HG02623 (cell line): ENCODE results near the gene METRNL.

Source experiments
- ATAC-seq: cut with Tn5 transposase; IDR thresholded peaks from one replicate; pipeline ENCODE4 v1.9.1; 2021; ENCODE audit warnings: moderate library complexity; ENCODE audit not compliant: unreplicated experiment

METRNL gene

DNA sequence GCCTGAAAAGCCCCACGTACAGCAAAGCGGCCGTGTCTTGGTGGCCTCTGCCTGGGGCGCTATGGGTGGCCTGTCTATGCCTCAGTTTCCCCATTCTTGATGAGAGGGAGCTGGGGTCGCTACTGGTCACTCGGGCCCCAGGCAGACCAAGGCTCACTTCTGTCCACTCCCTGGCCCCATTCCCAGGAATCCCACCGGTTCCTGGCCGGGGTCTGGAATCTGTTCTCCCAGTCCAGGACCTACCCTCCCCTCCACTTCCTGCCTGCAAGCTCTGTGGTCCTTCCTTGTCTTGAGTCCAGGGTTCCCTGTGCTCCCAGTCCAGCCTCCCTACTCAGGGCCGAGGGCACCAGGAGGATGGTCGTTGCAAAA is 24.5 kb downstream of the METRNL start:
- ATAC-seq = no peak

DNA sequence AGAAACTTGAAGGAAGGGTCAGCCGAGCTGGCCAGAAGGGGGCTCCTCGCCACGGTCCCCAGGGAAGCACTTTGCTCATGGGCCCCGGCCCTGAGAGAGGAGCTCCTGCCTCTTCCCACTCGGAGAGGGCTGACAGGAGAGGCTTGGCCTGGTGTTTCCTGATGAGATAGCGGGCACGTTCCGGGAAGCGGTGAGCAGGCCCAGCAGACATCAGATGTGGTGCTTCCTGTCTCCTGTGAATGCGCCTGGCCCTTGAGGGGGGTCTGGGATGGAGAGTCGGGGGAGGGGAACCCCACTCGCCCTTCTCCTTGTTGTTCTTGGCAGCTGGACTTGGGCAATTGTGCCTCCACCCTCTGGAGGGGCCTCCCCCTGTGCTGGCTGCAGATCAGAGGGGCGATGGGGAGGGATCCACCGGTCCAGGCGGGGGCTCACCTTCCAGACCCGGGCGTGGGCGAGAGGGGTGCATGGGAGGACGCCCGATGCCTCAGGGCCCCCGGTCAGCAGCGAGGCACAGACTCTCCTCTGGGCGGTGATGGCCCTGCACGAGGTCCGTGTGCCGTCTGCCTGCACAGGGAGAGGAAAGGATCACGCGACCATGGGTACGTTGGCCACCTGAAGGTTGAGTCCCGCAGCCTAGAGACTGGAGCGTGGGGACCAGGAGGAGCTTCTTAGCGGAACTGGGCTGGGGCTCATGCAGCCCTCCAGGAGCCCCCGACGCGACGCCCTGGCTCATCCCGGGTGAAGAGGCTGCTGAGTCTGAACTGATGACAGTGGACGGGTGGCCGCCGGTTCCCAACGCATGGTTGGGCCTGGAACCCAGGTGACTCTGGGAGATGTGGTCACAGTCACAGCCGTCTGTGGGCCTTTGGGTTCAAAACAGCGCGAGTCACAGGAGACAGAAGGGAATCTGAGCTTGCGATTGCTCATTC is 25.4 kb downstream of the METRNL start:
- ATAC-seq = no peak

DNA sequence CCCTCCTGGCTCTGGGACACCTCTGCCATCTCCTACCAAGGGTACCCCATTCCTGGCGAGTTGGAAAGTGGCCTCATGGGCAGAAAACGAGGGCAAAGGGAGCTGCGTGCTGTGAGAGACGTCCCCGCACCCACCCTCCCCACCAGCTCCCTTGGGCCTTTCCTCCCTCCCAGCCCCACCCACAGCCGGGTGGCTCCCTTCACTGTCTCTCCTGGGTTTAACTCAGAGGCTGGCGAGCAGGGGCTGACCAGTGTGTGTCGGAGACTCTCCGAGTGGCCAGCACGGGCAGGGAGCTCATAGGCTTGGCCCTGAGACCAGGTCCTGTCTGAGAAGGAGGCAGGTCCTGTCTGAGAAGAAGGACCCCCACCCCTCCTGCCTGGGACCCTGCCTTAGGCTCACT is 26.1 kb downstream of the METRNL start:
- ATAC-seq = no peak

DNA sequence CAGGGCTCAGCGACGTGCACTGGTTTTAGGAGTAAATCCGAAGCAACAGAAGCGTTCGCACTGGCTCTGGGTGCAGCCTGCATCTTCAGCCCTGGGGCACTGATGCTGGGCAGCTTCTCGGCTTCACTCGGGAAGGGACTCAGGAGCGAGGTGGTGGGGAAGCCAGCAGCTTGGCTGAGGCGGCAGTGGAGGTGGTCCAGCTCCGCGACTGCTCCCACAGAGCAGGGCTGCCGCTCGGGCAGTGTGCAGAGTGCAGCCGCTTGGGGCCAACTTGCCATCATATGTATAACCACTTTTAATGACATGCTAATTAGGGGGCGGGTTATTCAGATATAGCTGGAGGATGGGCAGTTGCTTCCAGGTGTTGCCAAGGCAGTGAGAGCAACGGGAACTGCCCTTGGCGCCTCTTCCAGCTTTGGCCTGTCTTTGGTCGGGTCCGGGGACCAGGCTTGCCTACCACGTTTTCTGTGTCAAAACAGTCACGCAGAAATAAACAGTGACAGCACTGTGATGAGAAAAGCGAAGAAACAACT is 26.7 kb downstream of the METRNL start:
- ATAC-seq = no peak

DNA sequence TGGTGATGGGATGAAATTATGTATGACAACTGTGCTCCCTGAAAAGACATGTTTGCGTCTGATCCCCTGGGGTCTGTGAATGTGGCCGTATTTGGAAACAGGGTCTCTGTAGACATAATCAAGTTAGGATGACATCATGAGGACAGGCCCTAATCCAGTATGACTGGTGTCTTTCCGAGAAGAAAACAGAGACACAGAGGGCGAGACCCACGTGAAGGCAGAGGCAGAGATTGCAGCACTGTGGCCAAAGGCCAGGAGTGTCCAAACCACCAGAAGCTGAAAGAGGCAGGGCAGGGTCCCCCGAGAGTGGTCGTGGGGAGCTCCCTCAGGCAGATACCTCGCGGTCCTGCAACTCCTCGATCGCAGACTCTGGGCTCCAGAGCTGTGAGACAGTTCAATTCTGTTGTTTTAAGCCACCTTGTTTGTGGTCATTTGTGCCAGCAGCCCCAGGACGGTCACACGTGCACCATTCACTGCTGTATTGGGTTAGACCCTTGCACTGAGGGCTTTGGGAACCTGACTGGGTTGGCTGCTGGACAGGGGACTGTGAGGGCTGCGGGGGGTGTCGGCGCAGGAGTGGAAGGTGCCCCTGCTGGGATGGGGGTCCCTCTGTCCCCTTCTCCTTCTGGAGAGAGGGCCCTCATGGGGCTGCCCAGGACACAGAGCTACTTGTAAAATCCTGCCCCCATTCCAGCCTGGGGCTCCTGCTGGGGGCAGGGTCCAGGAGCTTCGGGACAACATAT is 27.7 kb downstream of the METRNL start:
- no peak for ATAC-seq

DNA sequence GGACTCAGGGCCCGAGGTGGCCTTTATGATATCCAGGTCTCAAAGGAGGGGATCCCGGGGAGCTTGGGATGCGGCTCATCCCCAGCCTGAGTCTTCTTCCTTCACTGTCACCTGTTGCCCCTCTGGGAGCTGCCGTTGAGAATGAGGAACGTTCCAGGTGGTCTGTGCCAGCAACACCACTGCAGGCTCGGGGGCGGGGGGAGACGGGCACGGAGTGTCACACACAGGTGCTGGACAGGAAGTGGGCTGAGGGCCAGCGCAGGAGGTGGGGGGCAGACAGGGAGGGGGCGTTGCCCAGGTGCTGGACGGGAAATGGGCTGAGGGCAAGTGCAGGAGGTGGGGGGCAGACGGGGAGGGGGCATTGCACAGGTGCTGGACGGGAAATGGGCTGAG is 28.2 kb downstream of the METRNL start:
- no peak for ATAC-seq

DNA sequence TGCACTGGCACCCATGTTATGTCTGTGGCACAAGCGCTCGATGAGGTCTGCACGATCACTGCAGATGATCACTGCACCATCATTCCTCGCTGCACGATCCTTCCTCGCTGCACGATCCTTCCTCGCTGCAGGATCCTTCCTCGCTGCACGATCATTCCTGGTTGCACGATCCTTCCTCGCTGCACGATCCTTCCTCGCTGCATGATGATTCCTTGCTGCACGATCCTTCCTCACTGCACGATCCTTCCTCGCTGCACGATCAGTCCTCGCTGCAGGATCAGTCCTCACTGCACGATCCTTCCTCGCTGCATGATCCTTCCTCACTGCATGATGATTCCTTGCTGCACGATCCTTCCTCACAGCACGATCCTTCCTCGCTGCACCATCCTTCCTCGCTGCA is 29.3 kb downstream of the METRNL start:
- ATAC-seq = no peak

DNA sequence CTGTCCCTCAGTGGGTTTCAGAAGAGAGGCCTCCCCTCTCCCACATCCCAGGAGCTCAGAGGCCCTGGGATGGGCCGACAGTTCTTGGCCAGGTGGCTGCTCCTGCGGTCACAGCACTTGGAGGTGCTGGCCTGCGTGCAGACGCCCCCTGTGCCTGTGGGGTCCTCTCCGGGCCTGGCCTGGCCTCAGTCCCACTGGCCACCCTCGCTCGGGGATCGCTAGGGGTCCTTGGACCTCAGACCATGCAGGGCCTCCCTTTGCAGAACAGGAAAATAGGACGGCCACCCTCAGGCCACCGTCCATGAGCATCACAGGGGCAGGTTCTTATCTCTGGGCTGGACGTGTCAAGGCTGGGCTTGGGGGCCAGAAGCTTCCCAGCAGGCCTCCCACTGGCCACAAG is 30.0 kb downstream of the METRNL start:
- ATAC-seq = no peak

DNA sequence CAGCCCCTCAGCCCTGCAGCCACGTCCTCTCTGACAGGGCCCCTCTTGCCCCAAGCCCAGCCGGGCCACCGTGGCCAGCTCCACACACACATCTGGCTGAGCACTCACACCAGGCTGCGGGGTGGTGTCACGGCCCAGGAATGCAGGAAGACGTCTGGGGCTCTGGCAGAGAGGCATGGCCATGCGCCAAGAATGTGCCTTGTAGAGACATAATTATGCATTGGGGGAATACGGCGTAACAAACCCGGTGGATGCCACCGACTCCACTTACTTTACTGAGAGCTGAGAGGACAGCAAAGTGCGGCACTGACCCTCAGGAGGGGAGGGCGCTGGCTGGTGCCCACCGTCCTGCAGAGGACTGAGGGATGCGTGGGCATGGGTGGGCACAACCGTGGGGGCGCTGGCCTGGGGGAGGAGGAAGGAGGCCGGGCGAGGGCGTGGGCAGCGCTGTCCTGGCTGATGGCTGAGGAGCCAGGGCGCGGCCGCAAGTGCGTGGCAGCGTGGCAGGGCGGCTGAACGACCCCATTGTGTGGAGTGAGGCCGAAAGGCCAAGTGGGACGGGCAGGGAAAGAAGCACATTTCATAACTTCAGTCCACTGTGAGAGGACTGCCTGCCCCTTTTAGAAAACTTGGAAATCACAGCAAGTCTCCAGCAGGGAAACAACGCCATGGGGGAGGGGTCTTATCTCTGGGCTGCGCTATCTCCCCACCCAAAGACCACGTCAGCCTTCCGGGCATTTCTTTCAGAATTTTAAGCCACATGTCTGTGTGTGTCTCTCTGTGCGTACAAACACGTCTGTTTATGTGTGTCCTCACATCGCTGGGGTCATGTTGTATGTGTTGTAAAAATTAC is 30.6 kb downstream of the METRNL start:
- ATAC-seq = no peak

DNA sequence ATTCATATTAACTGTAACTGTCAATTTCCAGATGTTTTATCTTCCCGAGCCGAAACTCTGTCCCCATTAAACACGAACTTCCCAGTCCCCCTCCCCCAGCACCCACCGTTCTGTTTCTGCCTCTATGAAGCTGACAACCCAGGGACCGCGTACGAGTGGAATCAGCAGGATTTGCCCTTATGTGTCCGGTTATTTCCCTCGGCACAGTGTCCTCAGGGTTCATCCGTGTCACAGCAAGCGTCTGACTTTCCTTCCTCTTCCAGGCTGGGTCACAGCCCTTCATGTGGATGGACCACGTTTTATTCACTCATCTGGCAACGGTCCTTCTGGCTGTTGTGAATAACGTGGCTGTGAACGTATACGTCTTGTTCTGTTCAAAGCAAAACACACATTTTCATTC is 31.3 kb downstream of the METRNL start:
- no peak for ATAC-seq

DNA sequence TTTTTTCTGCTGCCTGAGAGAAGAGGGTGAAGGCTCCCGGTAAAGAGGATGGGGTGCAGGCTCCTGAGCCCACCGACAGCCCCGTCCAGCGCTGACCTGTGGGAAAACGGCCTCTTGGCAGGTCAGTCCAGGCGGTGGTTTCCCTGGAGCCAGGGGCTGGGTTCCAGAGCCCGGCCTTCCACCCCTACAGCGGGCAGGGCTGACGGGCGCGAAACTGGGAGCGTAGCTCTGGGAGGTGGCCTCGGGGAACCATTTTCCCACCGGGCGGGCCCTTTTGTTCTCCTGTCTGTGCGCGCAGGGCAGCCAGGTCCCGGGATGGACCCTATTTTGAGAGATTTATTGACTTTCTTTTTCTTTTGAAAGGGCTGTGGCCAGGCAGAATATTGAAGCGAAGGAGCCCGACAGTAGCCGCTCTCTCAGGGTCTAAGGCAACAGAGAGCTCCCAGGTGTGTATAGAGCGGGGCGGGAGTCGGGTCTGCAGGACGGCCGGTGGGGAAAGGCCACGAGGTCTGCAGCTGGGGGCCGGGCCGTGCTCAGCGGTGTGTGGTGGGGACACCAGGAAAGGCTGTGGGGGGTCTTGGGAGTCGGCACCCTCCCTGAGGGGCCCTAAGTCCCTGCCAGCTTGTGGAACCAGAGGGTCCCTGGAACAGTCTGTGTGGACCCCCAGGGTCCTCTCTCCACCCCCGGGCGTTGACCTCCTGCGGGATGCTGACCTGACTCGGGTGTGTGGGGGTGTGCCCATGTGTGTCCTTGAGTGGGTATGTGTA is 32.3 kb downstream of the METRNL start:
- no peak for ATAC-seq

DNA sequence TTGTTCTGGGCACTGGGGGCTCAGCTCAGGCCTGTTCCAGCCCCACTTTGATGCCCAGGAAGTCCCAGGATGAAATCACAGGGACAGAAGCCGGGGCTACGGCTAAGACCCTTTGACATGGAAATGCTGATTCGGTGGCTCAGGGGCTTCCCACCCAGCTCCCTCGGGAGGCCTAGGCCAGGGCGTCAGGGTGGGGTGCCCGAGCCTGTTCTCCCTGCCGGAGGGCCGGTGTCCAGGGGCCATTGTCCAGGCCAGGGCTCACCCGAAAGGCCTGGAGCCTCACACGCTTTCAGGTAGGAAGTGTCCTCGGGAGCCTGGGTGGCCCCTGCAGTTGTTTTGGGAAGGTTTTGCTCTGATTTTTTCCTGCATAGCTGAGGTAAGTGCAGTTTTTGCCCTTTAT is 34.0 kb downstream of the METRNL start:
- no peak for ATAC-seq

DNA sequence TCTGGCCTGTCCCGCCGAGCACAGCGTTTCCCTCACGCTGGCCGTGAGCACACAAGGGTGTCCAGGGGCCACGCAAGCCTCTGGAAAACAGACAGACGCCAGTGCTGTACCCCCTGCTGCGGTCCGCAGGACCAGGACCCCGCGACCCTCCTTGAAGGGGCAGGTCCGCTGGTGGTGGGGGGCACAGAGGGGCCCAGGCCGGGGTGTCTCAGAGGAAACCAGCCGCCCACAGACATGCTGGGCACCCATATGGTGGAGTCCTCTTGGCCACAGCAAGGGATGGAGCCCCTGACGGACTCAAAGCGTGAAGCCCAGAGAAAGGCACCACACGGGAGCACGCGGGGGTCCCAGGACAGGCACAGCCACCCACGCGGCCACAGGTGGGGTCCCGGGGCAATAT is 34.4 kb downstream of the METRNL start:
- ATAC-seq = no peak

DNA sequence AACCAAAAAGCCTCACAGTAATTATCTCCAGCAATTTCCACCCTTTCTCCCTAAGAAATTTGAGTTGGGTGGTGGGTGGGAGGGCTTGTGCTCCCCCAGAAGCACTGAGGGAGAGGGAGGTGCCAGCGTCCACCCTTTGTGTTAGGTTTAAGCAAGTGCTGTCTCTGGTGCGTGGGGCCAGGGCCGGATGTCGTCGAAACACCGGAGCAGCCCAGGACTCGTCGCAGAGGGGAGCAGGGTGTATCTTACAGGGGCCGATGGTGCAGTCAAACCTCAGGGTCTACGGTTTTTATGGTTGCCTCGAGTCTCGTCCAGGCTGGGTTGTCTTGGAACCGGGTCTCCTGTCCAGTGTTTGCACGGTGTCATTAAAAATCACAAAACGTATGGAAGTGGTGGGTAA is 35.3 kb downstream of the METRNL start:
- no peak for ATAC-seq

DNA sequence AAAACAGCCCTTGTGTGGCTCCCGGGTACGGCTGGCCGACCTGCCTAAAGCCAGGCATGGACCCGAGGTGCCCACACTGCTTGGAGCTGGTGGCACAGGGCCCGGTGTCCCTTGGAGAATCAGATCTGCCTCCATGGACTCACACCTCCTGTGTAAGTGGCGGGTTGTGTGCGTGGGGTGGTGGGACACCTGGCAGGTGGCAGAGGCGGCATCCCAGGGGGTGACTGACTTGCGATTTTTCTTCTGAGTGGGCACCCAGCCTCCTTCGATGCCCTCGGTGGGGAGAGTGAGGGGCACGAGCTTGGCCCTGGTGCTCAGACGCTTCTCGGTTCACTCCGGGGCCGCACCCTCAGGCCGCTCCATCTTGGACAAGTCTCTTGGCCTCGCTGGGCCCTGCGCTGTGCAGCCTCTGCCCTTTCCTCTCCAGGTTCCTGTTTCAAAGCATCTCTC is 35.8 kb downstream of the METRNL start:
- ATAC-seq = no peak

DNA sequence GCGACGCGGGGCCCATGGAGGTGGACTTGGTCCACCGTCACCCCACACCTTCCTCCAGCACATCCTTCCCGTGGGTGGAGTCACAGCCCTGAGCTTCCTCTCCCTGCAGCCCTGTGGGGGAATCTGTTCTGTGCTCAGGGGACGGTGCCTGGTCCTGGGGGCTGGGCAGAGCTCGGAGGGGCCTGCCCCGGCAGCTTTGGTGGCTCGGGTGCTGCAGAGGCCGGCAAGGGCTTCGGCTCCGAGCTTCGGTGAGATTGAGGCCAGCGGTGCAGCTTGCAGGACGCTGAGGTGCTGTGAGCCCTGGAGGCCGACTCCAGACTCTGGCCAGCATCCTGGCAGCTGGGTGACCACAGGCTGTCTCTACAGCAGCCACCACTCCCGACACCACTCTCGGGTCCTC is 36.4 kb downstream of the METRNL start:
- ATAC-seq = no peak

DNA sequence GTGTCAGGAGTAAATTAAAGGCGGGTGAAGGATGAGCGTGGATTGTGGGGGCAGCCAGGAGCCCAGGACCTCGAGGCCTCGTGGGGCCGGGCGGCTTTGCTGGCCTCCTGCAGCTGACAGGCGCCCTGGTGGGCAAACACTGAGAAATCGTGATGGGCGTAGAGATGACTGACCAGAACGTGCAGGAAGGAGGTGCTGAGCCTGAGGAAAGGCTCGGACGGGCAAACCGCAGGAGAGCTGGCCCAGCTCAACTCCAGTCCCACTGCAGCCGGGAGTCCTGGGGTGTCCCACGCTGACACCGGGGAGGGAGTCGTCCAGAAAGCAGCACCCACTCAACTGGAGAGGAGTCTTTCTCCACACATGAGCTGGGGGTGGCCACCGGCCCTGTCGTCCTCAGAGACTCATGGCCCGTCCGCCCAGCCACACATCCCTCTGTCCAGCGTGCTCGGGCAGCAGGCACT is 36.9 kb downstream of the METRNL start:
- no peak for ATAC-seq

DNA sequence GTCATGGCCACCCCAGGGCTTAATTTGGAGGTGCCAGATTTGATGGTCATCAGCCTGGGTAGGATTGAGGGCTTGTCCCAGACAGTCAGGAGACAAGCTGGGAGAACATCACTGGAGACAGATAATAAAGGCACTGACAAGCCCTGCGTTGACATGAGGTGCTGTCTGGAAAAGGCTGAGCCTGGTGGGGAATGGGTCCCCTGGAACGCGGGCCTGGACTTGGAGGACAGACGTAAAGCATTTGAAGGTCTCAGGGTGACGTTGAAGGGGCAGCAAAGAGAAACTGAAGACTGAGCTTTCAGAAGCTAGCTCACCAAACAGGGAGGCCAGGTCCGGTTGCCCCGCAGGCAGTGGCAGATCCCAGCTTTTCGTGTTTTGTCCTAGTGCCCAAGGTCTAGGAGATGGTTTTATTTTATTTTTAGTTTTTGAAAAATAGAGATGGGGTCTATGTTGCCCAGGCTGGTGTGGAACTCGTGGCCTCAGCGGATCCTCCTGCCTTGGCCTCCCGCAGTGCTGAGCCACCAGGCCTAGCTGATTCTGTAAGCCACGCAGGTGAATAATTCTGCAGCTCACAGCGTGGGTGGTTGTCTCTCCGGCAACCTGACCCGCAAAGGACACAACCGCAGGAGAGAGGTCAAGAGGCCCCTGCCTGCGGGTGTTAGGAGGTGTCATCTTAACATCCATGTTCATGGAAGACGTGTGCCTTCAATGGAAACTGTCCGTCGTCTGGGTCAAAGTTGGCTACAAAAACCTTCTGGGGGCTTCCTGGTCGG is 37.6 kb downstream of the METRNL start:
- ATAC-seq = no peak

DNA sequence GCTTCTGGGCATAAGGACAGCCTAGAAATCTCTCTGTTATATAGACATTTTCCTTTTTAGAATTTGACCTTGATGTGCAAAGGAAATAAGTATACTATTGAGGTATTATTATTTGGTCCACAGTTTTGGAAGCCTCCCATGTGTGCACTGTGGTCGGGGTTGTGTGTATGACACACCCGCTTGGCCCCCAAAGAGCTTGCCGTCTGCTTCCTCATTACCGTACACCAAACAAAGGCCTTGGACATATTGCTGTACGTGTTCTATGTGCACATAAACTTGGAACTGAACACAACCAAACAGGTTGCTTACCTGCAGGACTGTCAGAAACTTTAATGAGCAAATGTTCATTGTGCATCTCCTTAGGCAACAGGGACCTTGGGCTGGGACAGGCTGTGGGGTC is 38.2 kb downstream of the METRNL start:
- no peak for ATAC-seq
